AG04450 (cell line): ENCODE results near the gene KIF25. TPM values are rescaled to one million over a fixed set of nuclear protein-coding genes. Genes with fewer than 3 reads are reported as not detected.

Source experiments
- CTCF ChIA-PET: fragments of 300-600, 350-600 bp; formaldehyde crosslinking; extraction: SDS; loops from one replicate; lab custom pipeline; 2022; ENCODE audit warnings: antibody characterized with exemption, inconsistent platforms; lab: Charles Lee
- POLR2A ChIA-PET: fragments of 350-600 bp; formaldehyde crosslinking; extraction: SDS; loops from one replicate; lab custom pipeline; 2021; ENCODE audit warnings: antibody characterized with exemption, inconsistent platforms; lab: Yijun Ruan, JAX
- DNase-seq: peaks from one replicate; pipeline ENCODE4 v3.0.0-alpha.2; 2011; ENCODE audit warnings: low read depth, low spot score
- H3K27ac ChIP-seq: one replicate; pipeline ENCODE4 v1.5.1; 2012; ENCODE audit warnings: low read depth, low read length, control low read depth
- H3K27me3 ChIP-seq: one replicate; pipeline ENCODE4 v1.6.0; 2012; ENCODE audit warnings: low read length; ENCODE audit not compliant: control insufficient read depth, insufficient read depth
- H3K4me3 ChIP-seq: 2 replicates; pipeline ENCODE4 v1.5.1; 2011; ENCODE audit warnings: mild to moderate bottlenecking, low read depth, low read length, control low read depth
- H3K9me3 ChIP-seq: 2 replicates; pipeline ENCODE4 v1.5.1; 2012; ENCODE audit warnings: low read length; ENCODE audit not compliant: control insufficient read depth, insufficient read depth
- CTCF ChIP-seq: IDR thresholded peaks from 2 replicates; pipeline ENCODE4 v1.5.1; 2011; ENCODE audit warnings: low read depth, low read length, control low read depth, inconsistent platforms
- polyA plus RNA-seq: library from polyadenylated mRNA; depleted of rRNA; stranded (reverse); fragments of >200 nt; gene quantifications from 2 replicates; pipeline ENCODE4 v1.2.3, GENCODE V29; 2011

Gene KIF25
- polyA plus RNA-seq, 1 experiment = not detected

- peaks cover 61% of the 10 kb centered on the region for H3K9me3 ChIP-seq
- TF ChIP-seq CTCF = no peak
- no peak overlapping the region for H3K27ac ChIP-seq
- ChIA-PET CTCF (no interaction called here), POLR2A (no interaction called here)
- no peaks in the 10 kb centered on the region for H3K27me3 ChIP-seq
- DNase-seq = no peak
- H3K4me3 ChIP-seq = no peak overlapping the region
Measured at GRCh38 chr6:168039849-168040248, 42.4 kb downstream of the KIF25 start.

GRCh38 chr6:168040856-168041496 lies 43.5 kb downstream of the KIF25 start:
- H3K27me3 ChIP-seq = no peaks in the 10 kb centered on the region
- DNase-seq = no peak
- H3K4me3 ChIP-seq = no peak overlapping the region
- H3K27ac ChIP-seq = no peak overlapping the region
- TF ChIP-seq CTCF = no peak
- ChIA-PET POLR2A (no interaction called here), CTCF (no interaction called here)
- H3K9me3 ChIP-seq = peaks cover 62% of the 10 kb centered on the region

- Histone ChIP-seq H3K9me3 (peaks cover 62% of the 10 kb centered on the region), H3K4me3 (no peak overlapping the region), H3K27ac (no peak overlapping the region), H3K27me3 (no peaks in the 10 kb centered on the region)
- no peak for TF ChIP-seq CTCF
- no peak for DNase-seq
- ChIA-PET CTCF (no interaction called here), POLR2A (no interaction called here)
Measured at GRCh38 chr6:168041928-168042327, 44.5 kb downstream of the KIF25 start.

- no peak for DNase-seq
- TF ChIP-seq CTCF = no peak
- Histone ChIP-seq H3K4me3 (no peak overlapping the region), H3K27ac (no peak overlapping the region), H3K9me3 (peaks cover 62% of the 10 kb centered on the region), H3K27me3 (no peaks in the 10 kb centered on the region)
- ChIA-PET POLR2A (no interaction called here), CTCF (no interaction called here)
Measured at GRCh38 chr6:168042426-168043192, 45.1 kb downstream of the KIF25 start.

GRCh38 chr6:168043193-168043847 lies 45.8 kb downstream of the KIF25 start:
- Histone ChIP-seq H3K9me3 (peaks cover 64% of the 10 kb centered on the region), H3K27ac (no peak overlapping the region), H3K27me3 (no peaks in the 10 kb centered on the region), H3K4me3 (no peak overlapping the region)
- no peak for DNase-seq
- ChIA-PET POLR2A (no interaction called here), CTCF (no interaction called here)
- no peak for TF ChIP-seq CTCF
